NCI-H2107 treated with DMSO at 0.1 percent for 48 hours (cell line): Measurements from ENCODE around the gene TPST2.
A peak's percentile ranks its signal among the peaks of the same experiment; 100 is the strongest.
"Not testable (repeated sequence)": the region's sequence is repeated elsewhere in the genome, so short reads cannot be mapped to it uniquely, and the experiment has no call there.

ENCODE experiments used
- DNase-seq: peaks from one replicate; lab custom pipeline; 2025; ENCODE audit not compliant: unreplicated experiment; lab: John Stamatoyannopoulos, UW

Gene TPST2

DNA sequence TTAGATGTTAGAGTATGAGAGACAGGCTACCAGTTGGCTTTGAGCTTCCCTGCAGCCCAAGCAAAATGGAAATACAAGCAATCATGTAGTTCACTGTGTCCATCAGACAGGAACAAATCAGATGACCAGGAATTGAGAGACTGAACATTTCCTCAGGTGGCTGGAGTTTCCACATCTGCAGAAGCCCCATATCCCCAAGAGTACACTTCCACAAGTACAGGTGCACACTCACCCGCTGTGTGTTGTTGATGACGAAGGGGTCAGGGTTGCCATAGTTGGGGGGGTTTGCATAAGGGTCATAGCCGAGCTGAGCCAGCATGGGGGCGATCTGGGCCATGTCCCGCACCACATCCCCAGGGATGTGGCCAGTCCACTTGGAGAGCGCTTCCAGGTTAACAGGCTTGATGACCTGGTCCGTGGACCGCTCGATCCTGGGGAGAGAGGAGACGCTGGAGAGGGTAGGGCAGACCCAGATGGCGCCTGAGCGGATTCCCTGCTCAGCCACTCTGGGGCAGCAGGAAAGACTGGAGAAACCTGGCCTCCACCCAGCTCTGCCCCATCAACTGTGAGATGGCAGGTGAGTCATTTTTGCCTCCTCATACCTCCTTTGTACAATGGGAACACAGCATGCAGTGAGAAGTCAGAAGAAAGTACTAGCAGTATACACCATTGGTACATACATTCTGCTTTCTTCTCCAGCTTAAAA, 53.7 kb downstream of the TPST2 start:
- no peak for DNase-seq

GRCh38 chr22:26535603-26535908, 54.4 kb downstream of the TPST2 start:
- no peak for DNase-seq

GRCh38 chr22:26534874-26535602, 54.9 kb downstream of the TPST2 start:
- no peak for DNase-seq

- DNase-seq: no peak
Measured at GRCh38 chr22:26534171-26534855, 55.6 kb downstream of the TPST2 start.

DNA sequence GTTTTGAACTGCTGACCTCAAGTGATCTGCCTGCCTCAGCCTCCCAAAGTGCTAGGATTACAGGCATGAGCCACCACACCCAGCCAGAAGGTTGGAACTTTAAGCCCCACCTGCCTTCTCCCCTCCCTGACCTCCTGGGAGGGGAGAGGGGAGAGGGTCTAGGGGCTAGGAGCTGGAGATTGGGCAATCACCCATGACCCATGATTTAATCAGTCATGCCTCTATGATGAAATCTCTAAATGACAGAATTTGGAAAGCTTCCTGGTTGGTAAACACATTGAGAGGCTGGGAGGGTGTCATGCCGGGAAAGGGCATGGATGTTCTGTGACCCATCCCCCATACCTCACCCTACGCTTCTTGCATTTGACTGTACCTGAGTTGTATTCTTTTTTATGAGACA, 60.6 kb downstream of the TPST2 start:
- DNase-seq: no peak

GRCh38 chr22:26528518-26528917, 61.4 kb downstream of the TPST2 start:
- DNase-seq: not testable (repeated sequence)

DNA sequence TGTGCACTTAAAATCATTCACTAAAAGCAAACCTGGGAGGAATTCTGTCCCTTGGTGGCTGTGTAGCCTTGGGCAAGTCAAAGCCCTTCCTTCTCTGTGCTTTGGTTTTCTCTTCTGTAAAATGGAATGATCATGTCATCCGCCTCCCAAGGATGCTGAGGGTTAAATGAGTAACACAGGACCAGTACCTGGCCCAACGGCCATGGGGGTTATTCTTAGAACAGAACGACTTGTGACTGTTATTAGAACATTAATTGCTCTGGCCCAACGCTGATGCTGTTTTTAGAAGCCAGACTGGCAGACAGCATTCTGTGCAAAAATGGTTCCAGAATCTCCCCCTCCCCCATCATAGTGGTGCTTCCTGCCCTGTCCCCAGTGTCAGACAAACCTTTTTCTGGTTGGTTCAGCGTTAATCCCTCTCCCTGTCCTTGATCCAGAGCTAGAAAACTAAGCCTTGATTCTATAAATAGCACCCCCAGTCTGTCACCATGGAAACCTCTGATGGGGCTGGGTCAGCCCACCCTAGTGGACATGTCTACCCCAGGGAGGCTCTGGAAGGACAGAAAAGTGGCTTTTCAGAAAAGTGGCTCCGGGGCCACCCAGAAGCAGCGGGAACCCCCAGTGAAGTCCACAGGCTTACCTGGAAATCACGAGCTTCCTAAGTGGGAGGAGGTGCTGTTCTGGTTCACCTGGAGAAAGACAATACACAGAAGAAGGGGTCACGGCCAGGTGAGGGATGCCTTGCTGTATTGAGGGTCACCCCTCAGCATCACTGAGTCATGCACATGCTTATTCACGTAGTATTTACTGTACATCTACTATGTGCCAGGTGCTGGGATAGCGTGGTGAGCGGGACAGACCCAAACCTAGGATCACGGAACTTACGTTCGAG, 62.1 kb downstream of the TPST2 start:
- DNase-seq: no peak

DNA sequence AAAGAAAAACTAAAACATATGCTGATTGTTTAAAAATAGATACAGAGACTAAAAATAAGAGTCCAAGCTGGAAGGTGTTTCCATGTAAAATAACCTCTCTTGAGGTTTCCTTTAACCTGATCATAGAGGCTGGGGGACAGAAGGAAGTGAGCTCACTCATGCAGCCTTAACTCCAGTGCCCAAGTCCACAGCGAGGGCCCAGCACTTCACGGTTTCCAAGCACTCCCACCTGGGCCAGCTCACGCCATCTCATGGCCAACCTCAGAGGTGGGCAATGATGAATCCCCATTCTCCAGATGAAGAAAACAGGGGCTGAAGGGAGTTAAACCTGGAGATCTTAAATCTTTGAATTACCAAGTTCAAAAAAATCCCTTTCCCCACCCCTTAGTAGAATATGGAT, 62.8 kb downstream of the TPST2 start:
- no peak for DNase-seq

- DNase-seq: no peak
Measured at GRCh38 chr22:26525946-26526564, 63.9 kb downstream of the TPST2 start.

- DNase-seq: no peak
Measured at GRCh38 chr22:26524870-26525269, 65.1 kb downstream of the TPST2 start.

DNA sequence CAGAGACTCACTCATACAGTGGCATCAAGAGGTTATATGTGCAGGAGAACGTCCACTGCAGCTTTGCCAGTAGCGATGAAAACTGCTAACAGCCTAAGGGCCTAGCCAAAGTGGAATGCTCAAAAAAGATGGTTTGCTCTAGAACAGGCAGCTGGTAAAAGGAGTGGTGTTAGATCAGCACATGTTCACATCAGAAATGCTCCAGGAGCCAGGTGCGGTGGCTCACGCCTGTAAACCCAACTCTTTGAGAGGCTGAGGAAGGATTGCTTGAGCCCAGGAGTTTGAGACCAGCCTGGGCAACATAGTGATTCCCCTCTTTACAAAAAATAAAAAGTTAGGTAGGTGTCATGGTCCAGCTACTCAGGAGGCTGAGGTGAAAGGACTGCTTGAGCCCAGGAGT, 67.3 kb downstream of the TPST2 start:
- DNase-seq: no peak

GRCh38 chr22:26522012-26522411, 67.9 kb downstream of the TPST2 start:
- no peak for DNase-seq

- no peak for DNase-seq
Measured at GRCh38 chr22:26517429-26517828, 72.5 kb downstream of the TPST2 start.

GRCh38 chr22:26516503-26516902, 73.4 kb downstream of the TPST2 start:
- no peak for DNase-seq

DNA sequence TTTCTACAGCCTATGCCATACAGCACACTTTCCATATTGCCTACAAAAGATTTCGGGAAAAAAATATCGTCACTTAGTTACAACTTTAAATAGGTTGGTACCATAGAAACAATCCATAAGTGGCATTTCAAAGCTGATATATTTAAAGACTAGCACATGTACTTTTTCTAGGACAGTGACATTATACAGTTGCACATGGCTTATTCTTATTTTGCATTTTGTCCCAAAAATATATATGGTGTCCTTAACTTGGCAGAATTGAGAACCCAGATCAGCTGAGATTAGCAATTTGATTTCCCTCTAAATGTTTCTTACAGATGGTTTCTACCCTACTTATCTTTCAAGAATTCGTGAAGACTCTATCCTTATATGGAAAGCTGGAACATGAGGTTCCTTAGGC, 74.0 kb downstream of the TPST2 start:
- DNase-seq: no peak

- DNase-seq: no peak
Measured at GRCh38 chr22:26514419-26515161, 75.3 kb downstream of the TPST2 start.

- DNase-seq: no peak
Measured at GRCh38 chr22:26513838-26514237, 76.1 kb downstream of the TPST2 start.

DNA sequence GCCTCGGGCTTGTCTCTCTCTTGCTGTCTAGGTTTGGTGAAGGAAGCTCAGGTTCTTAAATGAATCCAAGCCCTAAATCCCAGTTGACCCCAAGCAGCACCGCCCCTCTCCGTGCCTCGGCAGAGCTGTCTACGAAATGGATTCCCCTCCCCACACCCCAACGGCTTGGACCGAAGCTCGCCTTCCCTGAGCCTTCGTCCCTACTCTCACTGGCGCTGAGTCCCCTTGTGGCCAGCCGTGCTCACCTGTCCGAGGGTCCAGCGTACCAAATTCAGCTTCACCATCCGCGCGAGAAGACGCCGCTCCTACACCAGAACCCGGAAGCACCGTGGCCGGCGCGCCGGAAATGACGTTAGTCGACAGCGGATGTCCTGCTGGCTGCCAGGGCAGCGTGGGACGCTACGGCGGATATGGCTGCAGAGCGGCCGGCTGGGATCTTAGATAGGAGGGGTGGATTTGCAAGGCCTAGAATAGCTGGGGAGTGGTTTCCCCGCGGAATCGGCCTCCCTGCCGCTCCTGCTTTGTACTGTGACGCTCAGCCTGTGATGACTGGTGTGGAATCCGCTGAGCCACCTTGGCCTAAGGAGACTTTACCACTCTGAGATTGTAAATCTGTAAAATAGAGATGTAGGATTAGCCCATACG, 77.7 kb downstream of the TPST2 start, which contains the start of gene TFIP11:
TFIP11 (minus strand) TSS at position 325 of the 645 bp plus-strand sequence. CDS start 2,201 bp downstream, outside the sequence.
- DNase-seq: peak; percentile 26

DNA sequence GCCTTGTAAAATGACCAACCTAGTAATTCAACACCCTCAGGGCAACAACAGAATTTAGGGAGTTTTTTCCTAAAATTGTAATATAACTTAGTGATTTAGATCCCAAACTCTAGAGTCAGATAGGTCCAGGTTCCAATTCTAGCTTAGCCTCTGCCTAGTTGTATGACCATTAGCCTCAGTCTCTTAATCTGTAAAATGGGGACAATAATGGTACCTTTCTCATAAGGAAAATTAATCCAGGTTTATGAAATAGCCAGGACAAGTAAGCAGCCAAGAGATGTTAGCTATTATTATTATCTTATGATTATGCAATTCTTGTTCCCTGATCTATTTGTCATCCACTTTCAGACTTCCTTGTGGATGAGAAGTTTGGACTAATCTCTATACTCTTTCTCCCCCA, 81.8 kb downstream of the TPST2 start:
- DNase-seq: no peak

DNA sequence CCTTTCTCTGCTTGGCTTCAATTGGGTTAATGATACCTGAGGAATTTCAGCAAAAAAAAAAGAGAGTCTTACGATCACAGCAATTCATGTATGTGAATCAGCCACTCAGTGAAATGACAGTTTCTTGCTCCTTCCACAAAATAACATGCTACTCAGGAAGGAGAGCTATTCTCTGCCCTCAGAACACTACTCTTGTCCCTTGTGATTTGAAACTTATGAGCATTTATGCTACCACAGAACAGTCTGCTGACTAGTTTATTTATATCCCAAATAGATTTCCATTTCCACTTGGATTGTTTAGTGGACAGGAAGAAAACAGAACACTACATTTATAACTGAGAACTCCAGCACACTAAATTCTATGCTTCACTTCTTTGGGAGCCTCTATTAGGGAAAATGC, 86.2 kb downstream of the TPST2 start:
- no peak for DNase-seq
